ENCODE measurements around the gene PABPC1L2A.
"Not testable (repeated sequence)": the region's sequence is repeated elsewhere in the genome, so short reads cannot be mapped to it uniquely, and the experiment has no call there.

Gene PABPC1L2A

DNA sequence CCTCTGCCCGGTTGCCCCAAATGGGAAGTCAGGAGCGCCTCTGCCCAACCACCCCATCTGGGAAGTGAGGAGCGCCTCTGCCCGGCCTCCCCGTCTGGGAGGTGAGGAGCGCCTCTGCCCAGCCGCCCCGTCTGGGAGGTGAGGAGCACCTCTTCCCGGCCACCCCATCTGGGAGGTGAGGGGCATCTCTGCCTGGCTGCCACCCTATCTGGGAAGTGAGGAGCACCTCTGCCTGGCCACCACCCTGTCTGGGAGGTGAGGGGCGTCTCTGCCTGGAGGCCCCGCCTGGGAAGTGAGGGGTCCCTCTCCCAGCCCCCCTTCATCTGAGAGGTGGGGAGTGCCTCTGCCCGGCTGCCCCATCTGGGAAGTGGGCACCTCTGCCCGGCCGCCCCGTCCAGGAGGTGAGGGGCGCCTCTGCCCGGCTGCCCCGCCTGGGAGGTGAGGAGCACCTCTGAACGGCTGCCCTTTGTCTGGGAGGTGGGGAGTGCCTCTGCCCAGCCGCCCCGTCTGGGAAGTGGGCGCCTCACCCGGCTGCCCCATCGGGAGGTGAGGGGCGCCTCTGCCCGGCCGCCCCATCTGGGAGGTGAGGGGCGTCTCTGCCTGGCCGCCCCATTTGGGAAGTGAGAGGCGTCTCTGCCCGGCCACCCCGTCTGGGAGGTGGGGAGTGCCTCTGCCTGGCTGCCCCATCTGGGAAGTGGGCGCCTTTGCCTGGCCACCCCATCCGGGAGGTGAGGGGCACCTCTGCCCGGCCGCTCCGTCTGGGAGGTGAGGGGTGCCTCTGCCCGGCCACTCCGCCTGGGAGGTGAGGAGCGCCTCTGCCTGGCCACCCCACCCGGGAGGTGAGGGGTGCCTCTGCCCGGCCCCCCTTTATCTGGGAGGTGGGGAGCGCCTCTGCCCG lies 10.6 kb downstream of the PABPC1L2A start:
- H3K4me3 ChIP-seq (ENCODE audit: low read depth, low read length), result no peak overlapping the region
- CTCF ChIA-PET, result no interaction called here
- TF ChIP-seq, protein P1, sequence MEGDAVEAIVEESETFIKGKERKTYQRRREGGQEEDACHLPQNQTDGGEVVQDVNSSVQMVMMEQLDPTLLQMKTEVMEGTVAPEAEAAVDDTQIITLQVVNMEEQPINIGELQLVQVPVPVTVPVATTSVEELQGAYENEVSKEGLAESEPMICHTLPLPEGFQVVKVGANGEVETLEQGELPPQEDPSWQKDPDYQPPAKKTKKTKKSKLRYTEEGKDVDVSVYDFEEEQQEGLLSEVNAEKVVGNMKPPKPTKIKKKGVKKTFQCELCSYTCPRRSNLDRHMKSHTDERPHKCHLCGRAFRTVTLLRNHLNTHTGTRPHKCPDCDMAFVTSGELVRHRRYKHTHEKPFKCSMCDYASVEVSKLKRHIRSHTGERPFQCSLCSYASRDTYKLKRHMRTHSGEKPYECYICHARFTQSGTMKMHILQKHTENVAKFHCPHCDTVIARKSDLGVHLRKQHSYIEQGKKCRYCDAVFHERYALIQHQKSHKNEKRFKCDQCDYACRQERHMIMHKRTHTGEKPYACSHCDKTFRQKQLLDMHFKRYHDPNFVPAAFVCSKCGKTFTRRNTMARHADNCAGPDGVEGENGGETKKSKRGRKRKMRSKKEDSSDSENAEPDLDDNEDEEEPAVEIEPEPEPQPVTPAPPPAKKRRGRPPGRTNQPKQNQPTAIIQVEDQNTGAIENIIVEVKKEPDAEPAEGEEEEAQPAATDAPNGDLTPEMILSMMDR (IDR thresholded peaks at IDR 0.05; ENCODE audit: insufficient read depth, low read length, missing control alignments), result no peak
- no peak for DNase-seq (ENCODE audit: low read depth, low spot score)
- POLR2A ChIA-PET, result no interaction called here

- DNase-seq (ENCODE audit: low read depth, low spot score); CTCF ChIA-PET; POLR2A ChIA-PET; H3K4me3 ChIP-seq (ENCODE audit: low read depth, low read length): not testable (repeated sequence)
Measured at GRCh38 chrX:73067761-73068466, 11.4 kb downstream of the PABPC1L2A start.

DNA sequence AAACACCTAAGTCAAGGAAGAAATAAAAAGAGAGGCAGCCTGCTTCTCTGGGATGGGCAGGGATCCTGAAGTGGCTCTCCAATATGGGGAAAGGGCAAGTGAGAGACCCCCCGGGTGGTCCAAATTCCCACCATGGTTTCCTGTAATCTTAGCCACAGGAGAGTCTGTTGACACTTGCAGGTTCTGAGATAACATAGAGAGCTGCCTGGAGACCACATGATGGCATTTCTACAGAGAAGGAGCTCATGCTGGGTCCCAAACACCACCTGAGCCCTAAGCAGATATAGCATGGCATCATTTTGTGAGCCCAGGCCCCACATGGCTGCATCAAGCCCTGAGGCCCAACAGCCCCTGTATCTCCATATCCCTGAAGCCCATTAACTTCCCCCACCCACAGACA lies 50.4 kb downstream of the PABPC1L2A start:
- CTCF ChIA-PET, result no interaction called here
- DNase-seq (ENCODE audit: low read depth, low spot score), result no peak
- POLR2A ChIA-PET, result no interaction called here
- TF ChIP-seq, protein P1 (IDR thresholded peaks at IDR 0.05; ENCODE audit: insufficient read depth, low read length, missing control alignments), result no peak
- no peak overlapping the region for H3K4me3 ChIP-seq (ENCODE audit: low read depth, low read length)
